Measurements from ENCODE around the gene CHSY1.

The CHSY1 gene

DNA sequence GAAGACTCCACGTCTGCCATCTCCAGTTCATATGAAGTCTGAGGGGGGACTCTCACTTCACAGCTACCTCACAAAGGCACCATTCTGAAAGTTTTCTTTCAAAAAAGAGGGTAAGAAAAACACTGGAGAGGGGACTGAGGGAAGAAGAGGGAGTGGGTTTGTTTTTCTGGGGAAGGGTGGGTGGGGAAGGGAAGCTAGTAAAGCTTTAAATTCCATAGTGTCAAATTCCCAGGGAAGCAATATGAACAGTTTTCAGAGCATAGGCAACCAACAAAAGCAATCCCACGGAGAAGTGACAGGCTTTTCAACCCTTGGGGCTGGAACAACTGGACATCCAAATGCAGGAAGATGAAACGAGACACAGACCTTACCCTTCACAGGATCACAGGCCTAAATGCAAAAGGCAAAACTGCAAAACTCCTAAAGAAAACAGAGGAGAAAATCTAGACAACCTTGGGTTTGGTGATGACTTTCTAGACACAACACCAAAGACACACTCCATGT, 61.7 kb downstream of the CHSY1 start:
- in situ Hi-C loops (cut with HindIII; ENCODE audit: low sequenced_read_pairs): loop anchor here (5.0 kb wide), 1 partner anchor 52 kb away; no protein-coding TSS in a partner anchor

DNA sequence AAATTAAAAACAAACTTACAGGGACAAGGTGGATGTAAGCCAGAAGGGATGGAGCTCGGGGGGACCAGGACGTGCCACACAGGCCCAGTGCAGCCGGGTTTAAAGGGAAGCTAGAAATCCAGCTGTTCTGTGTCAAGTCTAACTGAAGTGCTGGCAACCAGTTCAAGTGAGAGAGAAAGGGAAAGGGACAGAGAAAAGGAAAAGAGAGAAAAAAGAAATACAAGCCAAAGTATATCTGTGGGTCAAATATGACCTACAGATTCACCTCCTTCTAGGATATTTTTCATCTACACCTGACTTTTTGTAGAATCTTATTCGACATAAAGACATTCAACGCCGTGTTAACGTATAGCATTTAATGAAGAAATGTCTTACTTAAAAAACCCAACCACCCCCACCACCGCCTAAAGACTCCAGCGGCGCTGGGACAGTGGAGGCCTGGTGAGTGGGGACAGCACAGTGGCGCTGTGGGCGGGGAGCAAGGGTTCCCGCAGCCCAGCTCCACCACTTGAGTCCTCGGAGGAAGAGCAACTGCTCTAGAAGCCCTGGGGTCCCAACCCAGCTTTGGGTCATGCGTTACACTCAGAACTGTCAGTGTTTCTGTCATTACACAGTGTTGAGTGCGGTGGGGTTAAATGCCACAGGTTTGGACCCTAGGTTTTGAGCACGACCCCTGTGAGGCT, 62.3 kb downstream of the CHSY1 start:
- in situ Hi-C loops (cut with HindIII; ENCODE audit: low sequenced_read_pairs): loop anchor here (5.0 kb wide), 1 partner anchor 53 kb away; no protein-coding TSS in a partner anchor

DNA sequence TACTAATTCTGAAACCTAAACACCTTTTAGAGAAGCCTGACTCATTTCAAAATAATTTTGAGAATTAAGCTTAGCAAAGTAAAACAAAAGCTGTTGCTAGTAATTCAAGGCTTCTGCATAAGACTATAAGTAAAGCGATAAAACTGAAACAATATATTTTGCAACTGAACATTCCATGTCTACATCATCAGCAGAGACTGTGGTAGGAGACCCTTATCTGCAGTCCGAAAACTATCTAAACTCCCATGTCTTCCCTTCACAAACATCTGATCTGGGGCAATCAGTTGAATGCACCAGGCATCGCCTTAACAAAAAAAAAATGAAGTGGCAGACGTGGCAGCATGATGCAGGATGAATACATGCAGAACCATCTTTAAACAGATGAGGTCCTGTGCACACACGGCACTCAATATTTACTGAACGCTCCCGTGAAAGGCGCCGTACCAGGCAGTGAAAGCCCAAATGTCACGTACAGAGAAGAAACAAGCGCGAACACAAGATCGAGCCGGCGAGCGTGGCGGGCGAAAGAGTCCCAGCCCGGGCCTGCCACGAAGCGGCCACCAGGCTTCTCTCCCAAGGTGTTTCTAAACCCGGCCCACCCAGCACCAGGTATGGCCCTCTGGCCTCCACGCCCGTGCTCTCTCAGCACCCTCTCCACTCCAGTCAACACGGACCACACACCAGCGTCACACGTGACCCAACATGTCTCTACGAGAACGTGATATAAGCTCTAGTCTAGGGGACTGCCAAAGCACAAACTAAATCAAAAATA, 63.0 kb downstream of the CHSY1 start:
- in situ Hi-C loops (cut with HindIII; ENCODE audit: low sequenced_read_pairs): no loop called here

DNA sequence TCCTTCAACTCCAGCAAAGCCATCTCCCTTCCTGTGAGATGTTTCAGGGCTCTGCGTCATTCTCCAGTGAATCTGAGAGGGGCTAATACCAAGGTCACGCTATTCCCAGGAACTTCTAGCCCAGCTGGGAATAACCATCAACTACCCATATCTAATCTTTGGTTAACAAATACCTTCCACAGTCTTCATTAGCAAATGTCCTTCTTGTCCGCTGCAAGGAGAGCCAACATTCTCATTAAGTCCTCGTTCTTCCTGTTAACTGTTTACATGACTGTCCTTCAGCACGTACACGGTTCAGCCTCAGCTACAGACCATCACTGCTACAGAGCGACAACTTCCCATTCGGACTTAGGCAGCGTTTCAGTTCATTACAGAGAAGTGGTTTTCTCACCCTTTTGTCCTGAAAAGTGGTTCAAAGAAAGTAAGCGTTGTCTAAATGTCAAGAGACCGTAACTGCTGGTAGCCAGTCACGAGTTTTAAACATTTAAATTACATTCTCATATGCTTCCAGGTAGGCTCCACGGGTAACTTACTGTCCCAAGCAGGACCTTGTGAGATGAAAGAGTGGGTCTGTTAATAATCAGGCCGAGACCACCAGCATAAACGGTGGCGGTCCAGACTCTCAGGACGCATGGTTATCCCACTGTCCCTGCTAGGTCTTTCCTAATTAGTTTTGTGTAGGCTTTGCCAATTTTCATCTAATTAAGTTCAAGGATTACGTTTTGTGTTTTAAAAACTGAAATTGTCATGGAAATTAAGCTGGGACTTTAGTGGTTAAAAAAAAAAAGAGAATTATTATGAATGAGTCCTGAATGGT, 63.8 kb downstream of the CHSY1 start:
- in situ Hi-C loops (cut with HindIII; ENCODE audit: low sequenced_read_pairs): no loop called here

DNA sequence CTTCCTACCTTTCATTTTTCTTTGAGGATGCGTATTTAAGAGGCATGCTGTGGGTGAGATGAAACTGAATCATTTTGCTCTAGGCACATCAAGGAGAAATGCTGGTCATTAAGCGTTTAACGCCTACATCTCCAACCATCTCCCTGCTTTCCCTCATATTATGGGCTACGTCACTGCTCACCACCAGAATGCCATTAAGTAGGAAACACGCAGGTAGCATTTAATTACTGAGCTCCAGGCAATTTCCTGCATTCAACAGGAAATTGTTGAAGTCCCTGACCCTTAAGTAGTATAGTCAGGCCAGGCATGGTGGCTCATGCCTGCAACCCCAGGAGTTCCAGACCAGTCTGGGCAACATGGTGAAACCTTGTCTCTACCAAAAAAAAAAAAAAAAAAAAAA, 66.1 kb downstream of the CHSY1 start:
- in situ Hi-C loops (cut with HindIII; ENCODE audit: low sequenced_read_pairs): no loop called here

DNA sequence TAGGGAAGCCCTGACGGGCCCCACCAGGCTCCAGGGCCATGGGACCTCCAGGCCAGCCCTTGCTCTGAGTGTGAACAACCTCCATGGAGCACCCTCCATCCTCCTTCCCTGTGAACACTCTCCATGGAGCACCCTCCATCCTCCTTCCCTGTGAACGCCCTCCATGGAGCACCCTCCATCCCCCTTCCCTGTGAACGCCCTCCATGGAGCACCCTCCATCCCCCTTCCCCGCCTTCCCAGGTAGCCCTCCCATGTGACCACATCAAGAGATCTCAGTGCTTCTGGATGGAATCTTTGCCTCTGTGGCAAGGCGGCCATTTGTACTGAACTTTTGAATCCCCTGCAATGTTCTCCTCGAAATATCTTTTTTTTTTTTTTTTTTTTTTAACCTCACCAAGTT, 66.5 kb downstream of the CHSY1 start:
- in situ Hi-C loops (cut with HindIII; ENCODE audit: low sequenced_read_pairs): no loop called here

DNA sequence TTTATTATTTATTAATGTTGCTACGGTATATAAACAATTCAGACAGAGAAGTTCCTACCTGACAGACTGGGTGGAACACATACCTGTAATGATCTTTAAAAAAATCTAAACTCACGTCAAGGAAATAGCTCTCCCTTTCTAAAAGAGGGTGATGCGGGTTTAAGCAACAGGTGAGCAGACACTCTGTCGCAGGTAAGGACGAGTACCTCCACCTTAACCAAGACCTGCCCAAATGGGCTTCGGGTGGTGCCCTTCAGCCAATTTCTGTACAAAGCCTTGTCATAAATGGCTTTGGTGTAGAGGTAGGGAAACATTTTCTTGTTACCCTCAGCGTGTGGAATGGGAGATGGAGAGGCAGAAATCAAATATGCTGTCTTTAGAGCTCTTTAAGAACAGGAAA, 67.0 kb downstream of the CHSY1 start:
- in situ Hi-C loops (cut with HindIII; ENCODE audit: low sequenced_read_pairs): no loop called here

DNA sequence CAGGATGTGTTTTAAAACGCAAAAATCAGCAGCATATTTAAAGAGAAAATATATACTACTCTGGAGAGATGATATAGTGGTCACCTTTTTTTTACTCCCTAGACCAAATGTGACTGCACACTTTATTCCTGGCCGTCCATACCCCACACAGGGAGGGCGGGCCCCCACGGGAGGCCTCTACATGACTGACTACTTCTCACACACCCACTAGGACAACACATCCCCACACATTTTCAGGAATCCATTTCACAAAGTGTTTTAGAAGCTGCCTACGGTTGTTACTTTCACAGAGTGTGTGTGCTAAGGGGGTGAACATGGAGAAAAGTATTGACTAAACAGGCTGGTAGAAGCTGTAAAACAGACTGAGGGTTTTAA, 67.9 kb downstream of the CHSY1 start:
- in situ Hi-C loops (cut with HindIII; ENCODE audit: low sequenced_read_pairs): no loop called here

DNA sequence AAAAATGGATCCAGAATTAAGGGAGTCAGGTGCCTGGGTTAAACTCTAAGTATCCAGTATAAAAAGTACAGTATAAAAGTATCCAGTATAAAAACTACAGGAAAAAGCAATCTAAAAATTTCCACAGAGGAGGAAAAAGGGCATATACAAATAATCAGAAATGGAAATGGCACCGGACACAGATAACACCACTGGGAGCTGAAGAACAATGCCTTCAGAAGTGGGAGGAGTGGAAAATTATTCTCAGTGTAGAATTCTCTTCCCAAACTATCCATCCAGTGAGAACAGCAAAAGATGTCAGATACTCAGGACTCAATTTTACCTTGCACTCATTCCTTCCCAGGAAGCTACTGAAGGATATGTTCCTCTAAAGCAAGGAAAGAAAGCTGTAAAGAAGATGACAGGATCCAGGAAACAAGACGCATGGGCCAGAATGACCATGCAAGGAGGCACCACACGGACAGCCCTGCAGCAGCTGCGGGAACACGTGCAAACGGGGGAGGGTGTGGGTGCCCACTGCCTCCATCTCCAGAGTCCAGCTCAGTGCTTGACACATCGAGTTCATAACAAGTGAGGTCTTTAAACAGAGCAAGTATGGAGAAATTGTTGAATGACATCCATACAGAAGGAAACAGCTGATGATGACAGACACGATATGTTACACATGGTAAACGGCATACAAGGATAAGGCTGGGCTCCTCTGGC, 68.5 kb downstream of the CHSY1 start:
- in situ Hi-C loops (cut with HindIII; ENCODE audit: low sequenced_read_pairs): no loop called here

DNA sequence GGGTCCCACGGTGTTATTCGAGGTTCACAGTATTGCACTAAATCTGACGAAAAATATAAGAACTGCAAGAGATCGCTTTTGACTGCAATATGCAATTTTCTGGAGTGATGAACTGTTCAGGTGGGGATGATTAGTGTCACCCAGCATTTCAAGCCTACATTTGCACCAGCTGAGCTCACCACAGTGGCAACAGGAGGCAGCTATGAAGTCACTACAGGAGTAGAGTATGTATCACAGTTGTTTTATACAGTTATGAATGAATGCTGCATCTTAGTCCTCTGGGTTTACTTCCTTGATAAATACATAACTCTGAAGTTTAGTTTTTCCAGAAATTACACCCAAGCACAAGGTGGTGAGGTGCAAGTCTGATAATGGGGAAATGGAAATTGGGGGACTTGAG, 69.6 kb downstream of the CHSY1 start:
- in situ Hi-C loops (cut with HindIII; ENCODE audit: low sequenced_read_pairs): no loop called here

DNA sequence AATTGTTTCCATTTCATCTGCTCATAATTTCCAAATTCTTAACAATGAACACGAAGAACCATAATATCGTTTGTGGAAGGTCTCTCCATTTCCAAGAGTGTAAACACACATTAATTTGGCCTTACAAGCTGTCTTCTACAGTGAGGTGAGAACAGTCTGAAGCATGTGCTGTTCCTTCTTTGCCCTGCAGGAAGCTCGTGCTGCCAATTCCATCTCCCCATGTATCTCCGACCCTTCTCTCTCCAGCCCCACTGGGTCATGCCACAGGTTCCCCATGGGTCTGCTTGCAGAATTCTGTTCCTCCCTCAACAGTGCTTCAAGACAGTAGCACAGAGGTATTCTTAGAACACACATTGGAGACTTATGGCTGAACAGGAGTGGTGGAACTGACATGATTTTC, 70.5 kb downstream of the CHSY1 start:
- in situ Hi-C loops (cut with HindIII; ENCODE audit: low sequenced_read_pairs): no loop called here

DNA sequence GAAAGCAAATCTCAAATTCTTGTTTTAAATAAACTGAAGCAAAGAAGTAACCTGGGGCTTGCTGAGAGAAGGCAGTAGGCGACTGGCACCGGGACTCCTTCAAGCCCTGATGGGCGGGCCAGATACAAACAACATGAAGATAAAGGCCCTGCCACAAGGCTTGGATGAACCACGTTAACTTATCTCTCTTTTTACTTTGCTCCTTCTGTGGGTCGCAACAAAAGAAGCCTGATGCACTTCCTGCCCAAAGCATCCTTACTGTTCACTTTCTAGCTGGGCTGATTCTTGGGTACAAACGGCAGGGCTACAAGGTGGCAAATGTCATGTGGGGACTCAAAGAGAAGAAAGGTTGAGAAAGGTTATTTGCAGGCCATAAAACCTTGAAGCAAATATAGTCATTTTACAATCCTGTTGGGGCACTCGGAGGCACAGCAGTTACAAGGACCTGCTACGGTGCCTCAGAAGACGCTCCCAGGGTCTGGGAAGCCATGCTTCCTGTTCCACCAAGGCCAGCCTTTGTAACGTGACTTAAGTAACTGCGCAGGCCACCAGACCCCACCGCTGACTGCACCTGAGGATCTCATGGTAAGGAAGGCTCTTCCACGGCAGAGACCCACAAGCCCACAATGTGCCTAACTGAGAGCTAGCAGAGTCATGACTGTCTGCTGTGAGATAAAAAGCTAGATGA, 71.1 kb downstream of the CHSY1 start:
- in situ Hi-C loops (cut with HindIII; ENCODE audit: low sequenced_read_pairs): no loop called here

DNA sequence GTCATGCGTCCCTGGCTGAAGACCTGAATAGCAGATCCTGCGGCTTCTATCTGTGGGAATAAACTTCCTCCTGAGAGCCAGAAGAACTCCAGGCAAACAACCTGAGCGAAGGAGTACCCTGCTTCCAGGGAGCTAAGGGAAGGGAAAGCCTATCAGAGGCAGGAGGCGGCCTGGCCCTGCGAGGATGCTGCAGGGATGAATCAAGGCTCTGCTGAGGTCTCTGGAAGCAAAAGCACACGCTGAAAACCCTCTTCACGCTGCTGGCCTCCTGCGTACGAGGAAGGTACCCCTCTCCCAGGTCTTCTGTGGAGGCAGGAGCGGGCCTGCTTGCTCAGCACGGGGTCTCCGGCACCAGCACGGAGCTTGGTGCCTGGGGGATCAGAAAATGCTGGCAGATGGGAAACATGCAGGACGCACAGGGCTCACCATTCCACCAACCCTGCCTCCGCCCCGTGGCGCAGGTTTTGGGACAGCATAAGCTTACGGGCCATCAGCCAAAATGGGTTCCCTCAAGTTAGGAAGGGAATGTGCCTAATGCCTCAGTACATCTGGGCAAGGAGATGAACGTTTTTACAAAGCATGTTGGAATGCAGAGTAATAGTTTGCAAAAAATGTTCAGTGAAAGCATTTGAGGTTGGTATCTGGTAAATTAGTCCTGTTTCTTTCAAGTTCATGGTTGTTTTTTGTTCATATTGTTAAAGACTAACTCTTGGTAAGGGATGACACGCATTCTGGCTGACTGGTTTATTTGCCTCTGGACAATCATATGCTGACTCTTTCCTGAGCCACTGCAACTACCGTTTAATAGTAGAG, 72.3 kb downstream of the CHSY1 start:
- in situ Hi-C loops (cut with HindIII; ENCODE audit: low sequenced_read_pairs): no loop called here

DNA sequence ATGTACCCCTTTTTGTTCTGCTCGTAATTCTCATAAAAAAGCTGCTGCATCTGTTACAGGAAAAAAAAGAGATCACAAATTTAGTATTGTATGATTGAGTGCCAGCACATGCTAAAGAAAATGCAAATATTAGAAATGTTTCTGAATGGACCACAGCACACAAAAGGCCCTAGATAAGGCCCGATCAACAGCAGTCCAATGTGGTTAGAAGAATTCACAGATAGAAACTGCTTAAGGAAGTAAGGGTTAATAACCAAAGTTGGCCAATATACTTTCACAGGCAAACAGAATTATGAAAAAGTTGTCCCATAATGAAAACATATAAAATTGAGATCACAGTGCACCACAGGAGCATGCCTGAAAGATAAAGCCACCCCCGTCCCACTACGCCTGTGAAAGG, 72.9 kb downstream of the CHSY1 start:
- in situ Hi-C loops (cut with HindIII; ENCODE audit: low sequenced_read_pairs): no loop called here

DNA sequence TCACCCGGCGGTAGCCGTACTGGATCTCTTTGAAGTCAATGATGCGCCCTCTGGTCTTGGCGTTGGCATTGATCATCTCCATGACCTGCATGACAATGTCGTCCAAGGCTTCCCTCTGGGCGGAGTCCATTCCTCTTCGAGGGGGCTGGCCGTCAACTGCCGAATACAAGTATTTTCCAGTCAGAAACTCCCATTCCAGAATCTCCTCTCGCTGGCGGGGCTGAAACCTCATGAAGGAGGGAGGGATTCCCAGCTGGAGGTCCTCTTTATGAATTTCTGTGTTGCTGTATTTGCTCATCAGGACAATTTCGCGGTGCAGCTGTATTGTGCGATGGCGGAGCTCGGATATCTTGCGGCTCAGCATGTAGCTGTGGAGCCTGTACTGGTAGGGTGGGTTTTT, 73.4 kb downstream of the CHSY1 start:
- in situ Hi-C loops (cut with HindIII; ENCODE audit: low sequenced_read_pairs): no loop called here

DNA sequence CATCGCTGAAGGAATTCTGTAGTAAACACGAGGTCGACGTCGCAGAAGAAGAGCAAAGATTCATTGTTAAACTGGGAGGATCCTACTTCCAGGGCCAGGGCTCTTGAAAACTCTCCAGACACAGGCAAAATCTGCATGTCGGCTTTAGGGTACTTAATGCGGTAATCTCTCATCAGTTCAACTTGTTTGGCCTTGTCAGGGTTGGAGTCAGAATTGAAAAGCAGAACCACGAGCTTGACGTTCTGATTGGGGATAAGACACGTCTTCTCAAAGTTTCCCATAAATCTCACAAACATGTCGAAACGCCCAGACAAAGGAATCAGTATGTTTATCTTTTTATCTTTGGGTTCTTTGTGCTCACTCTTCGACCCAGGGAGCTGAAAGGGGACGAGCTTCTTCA, 74.0 kb downstream of the CHSY1 start:
- in situ Hi-C loops (cut with HindIII; ENCODE audit: low sequenced_read_pairs): no loop called here

DNA sequence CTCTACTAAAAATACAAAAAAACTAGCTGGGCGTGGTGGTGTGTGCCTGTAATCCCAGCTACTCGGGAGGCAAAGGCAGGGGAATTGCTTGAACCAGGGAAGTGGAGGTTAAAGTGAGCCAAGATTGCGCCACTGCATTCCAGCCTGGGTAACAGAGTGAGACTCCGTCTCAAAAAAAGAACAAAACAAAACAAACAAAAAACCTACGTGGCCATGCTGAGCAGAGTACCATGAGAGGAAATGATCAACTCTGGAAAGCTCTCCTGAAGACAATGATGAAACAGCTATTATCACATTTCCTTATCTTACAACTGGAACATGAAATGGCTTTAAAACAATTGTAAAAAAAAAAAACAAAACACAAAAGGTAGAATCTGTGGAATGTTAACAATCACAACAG, 75.2 kb downstream of the CHSY1 start:
- in situ Hi-C loops (cut with HindIII; ENCODE audit: low sequenced_read_pairs): no loop called here

DNA sequence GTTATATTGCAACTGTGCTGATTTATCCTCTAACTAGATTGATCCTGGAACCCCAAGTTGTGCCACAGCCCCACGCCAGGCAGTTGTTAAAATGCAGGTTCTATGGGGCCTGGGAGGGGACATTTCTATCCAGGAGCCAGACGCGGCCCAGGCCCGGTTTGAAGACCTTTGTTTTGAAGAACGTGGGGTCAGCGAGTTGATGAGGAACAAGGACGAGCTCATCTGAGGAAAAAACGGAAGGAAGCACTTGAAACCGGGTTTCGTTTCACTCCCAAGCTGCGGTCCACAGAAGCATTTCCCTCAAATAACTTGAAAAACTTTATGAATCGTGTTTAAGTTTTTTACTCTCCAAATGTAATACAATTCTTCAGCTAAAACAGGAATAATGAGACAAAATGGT, 76.4 kb downstream of the CHSY1 start:
- in situ Hi-C loops (cut with HindIII; ENCODE audit: low sequenced_read_pairs): no loop called here

DNA sequence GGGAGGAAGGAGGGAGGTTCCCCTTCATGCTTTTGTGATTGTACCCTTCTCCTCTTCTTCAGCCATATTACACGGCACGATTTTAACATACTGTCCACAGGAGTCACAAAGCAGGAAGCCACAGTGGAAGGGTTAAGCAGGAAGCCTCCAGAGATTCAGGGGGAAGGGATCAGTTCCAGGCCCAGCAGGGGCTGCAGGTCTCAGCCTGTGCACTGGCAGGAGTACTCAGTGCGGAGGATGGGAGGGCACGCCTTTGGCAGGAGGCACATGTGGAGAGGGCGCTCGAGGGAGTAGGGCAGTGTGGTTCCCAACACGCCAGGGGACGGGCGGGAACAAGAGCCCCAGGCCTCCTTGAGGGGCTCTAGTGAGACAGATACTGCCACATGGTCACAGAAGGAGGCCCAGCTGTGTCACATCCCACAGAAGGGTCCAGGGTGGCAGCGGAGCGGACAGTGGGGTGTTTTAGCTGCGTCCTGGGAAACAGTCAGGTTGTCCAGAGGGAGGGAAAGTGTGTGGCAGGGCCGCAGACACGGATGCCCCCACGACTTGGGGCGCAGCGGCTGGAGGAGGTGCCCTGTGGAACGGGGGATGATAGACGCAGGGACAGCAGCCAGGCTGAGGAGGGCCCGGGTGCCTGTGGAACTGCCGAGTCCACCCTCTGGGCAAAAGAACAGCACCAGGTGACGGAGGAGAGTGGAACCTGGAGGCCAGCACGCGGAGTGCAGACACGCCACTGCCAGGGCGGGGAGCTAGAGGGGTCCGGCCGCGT, 77.5 kb downstream of the CHSY1 start:
- in situ Hi-C loops (cut with HindIII; ENCODE audit: low sequenced_read_pairs): no loop called here
